Ramos (cell line): ENCODE data around the gene VGF.
"Not testable (repeated sequence)": the region's sequence is repeated elsewhere in the genome, so short reads cannot be mapped to it uniquely, and the experiment has no call there.

Source experiments
- in situ Hi-C: fragments of 300-500 bp; cut with MboI; formaldehyde crosslinking; loops from one replicate; pipeline ENCODE4 v1.14.3; 2022; ENCODE audit warnings: low sequenced_read_pairs; ENCODE audit not compliant: unreplicated experiment

VGF gene

GRCh38 chr7:101121991-101122932, 43.1 kb downstream of the VGF start:
- in situ Hi-C loops = no loop called here

- in situ Hi-C loops = not testable (repeated sequence)
Observed at GRCh38 chr7:101121631-101121990, 43.8 kb downstream of the VGF start.

GRCh38 chr7:101120315-101120714, 45.1 kb downstream of the VGF start:
- in situ Hi-C loops = no loop called here

- in situ Hi-C loops = no loop called here
Observed at GRCh38 chr7:101119876-101120275, 45.5 kb downstream of the VGF start.

GRCh38 chr7:101118856-101119255, 46.5 kb downstream of the VGF start:
- in situ Hi-C loops = no loop called here

- in situ Hi-C loops = no loop called here
Observed at GRCh38 chr7:101116898-101117297, 48.5 kb downstream of the VGF start.

GRCh38 chr7:101115215-101115614, 50.2 kb downstream of the VGF start:
- in situ Hi-C loops = no loop called here

- in situ Hi-C loops = no loop called here
Observed at GRCh38 chr7:101114492-101114891, 50.9 kb downstream of the VGF start.

GRCh38 chr7:101113836-101114235, 51.5 kb downstream of the VGF start:
- in situ Hi-C loops = no loop called here

GRCh38 chr7:101113140-101113539, 52.2 kb downstream of the VGF start:
- in situ Hi-C loops = not testable (repeated sequence)
